ENCODE results near the gene ACAP2. TPM values are rescaled to one million over a fixed set of nuclear protein-coding genes. Genes with fewer than 3 reads are reported as not detected.
"Not testable (repeated sequence)": the region's sequence is repeated elsewhere in the genome, so short reads cannot be mapped to it uniquely, and the experiment has no call there.

The ACAP2 gene
- total and polyA plus RNA-seq, 5 donors = 5.3 to 23.4 (median 21.0) TPM

- Histone ChIP-seq H3K27ac (ENCODE audit: low read length) (no peak overlapping the region), H3K9me3 (ENCODE audit: control insufficient read depth, low read length) (no peaks in the 10 kb centered on the region), H3K4me1 (ENCODE audit: control insufficient read depth, insufficient read depth, low read length) (no peaks in the 10 kb centered on the region), H3K27me3 (ENCODE audit: control insufficient read depth, insufficient read depth) (no peaks in the 10 kb centered on the region), H3K4me3 (ENCODE audit: low read length) (no peak overlapping the region)
- intact Hi-C loops (cut with DNase I) = no loop called here
- DNase-seq (no peak), ATAC-seq (no peak)
- WGBS = 95% methylated on average over 3 of the region's 3 CpGs
These were observed 56.1 kb downstream of the ACAP2 start for GRCh38 chr3:195386739-195387138.

- Histone ChIP-seq H3K4me3 (ENCODE audit: low read length) (no peak overlapping the region), H3K27ac (ENCODE audit: low read length) (no peak overlapping the region), H3K9me3 (ENCODE audit: control insufficient read depth, low read length) (no peaks in the 10 kb centered on the region), H3K27me3 (ENCODE audit: control insufficient read depth, insufficient read depth) (no peaks in the 10 kb centered on the region), H3K4me1 (ENCODE audit: control insufficient read depth, insufficient read depth, low read length) (no peaks in the 10 kb centered on the region)
- intact Hi-C loops (cut with DNase I) = no loop called here
- no peak for DNase-seq
- no peak for ATAC-seq
- 51% methylated on average over 2 of the region's 2 CpGs for WGBS
These were observed 57.3 kb downstream of the ACAP2 start for GRCh38 chr3:195385526-195385925.

GRCh38 chr3:195384952-195385351, 57.9 kb downstream of the ACAP2 start:
- intact Hi-C loops (cut with DNase I) = no loop called here
- Histone ChIP-seq H3K9me3 (ENCODE audit: control insufficient read depth, low read length) (no peaks in the 10 kb centered on the region), H3K27ac (ENCODE audit: low read length) (no peak overlapping the region), H3K4me3 (ENCODE audit: low read length) (no peak overlapping the region), H3K27me3 (ENCODE audit: control insufficient read depth, insufficient read depth) (no peaks in the 10 kb centered on the region), H3K4me1 (ENCODE audit: control insufficient read depth, insufficient read depth, low read length) (no peaks in the 10 kb centered on the region)
- WGBS = 100% methylated on average over 1 of the region's 1 CpG
- no peak for ATAC-seq
- DNase-seq = no peak

- Histone ChIP-seq H3K4me3 (ENCODE audit: low read length) (no peak overlapping the region), H3K4me1 (ENCODE audit: control insufficient read depth, insufficient read depth, low read length) (no peaks in the 10 kb centered on the region), H3K9me3 (ENCODE audit: control insufficient read depth, low read length) (no peaks in the 10 kb centered on the region), H3K27ac (ENCODE audit: low read length) (no peak overlapping the region), H3K27me3 (ENCODE audit: control insufficient read depth, insufficient read depth) (no peaks in the 10 kb centered on the region)
- DNase-seq (no peak), ATAC-seq (no peak)
- 98% methylated on average over 7 of the region's 7 CpGs for WGBS
- intact Hi-C loops (cut with DNase I) = no loop called here
These were observed 70.6 kb downstream of the ACAP2 start for GRCh38 chr3:195372220-195372619.

GRCh38 chr3:195366200-195366925, 76.5 kb downstream of the ACAP2 start:
- no peak overlapping the region for H3K4me3 ChIP-seq (ENCODE audit: low read length)
- WGBS = 95% methylated on average over 5 of the region's 5 CpGs
- ATAC-seq = no peak

GRCh38 chr3:195365371-195365770, 77.4 kb downstream of the ACAP2 start:
- DNase-seq (no peak), ATAC-seq (no peak)
- 96% methylated on average over 2 of the region's 2 CpGs for WGBS
- intact Hi-C loops (cut with DNase I) = no loop called here
- no peaks in the 10 kb centered on the region for H3K27me3 ChIP-seq (ENCODE audit: control insufficient read depth, insufficient read depth)
- H3K4me1 ChIP-seq (ENCODE audit: control insufficient read depth, insufficient read depth, low read length) = peaks cover under 1% of the 10 kb centered on the region
- H3K9me3 ChIP-seq (ENCODE audit: control insufficient read depth, low read length) = no peaks in the 10 kb centered on the region
- H3K27ac ChIP-seq (ENCODE audit: low read length) = no peak overlapping the region
- no peak overlapping the region for H3K4me3 ChIP-seq (ENCODE audit: low read length)

More at GRCh38 chr3:195366200-195366925, 76.5 kb downstream of the ACAP2 start:
- H3K4me1 ChIP-seq (ENCODE audit: control insufficient read depth, insufficient read depth, low read length) = no peaks in the 10 kb centered on the region
- intact Hi-C loops (cut with DNase I) = no loop called here
- H3K27ac ChIP-seq (ENCODE audit: low read length) = no peak overlapping the region
- no peaks in the 10 kb centered on the region for H3K27me3 ChIP-seq (ENCODE audit: control insufficient read depth, insufficient read depth)
- DNase-seq = no peak
- no peaks in the 10 kb centered on the region for H3K9me3 ChIP-seq (ENCODE audit: control insufficient read depth, low read length)

GRCh38 chr3:195357797-195358196, 85.0 kb downstream of the ACAP2 start:
- H3K9me3 ChIP-seq (ENCODE audit: control insufficient read depth, low read length); H3K4me3 ChIP-seq (ENCODE audit: low read length); intact Hi-C loops (cut with DNase I); H3K27me3 ChIP-seq (ENCODE audit: control insufficient read depth, insufficient read depth); DNase-seq; H3K27ac ChIP-seq (ENCODE audit: low read length); ATAC-seq; H3K4me1 ChIP-seq (ENCODE audit: control insufficient read depth, insufficient read depth, low read length): not testable (repeated sequence)
- 80% methylated on average over 2 of the region's 2 CpGs for WGBS

- intact Hi-C loops (cut with DNase I) = no loop called here
- WGBS = 68% methylated on average over 16 of the region's 16 CpGs
These were observed 86.4 kb downstream of the ACAP2 start for GRCh38 chr3:195356151-195357086.

GRCh38 chr3:195354009-195354408, 88.8 kb downstream of the ACAP2 start:
- intact Hi-C loops (cut with DNase I); H3K27me3 ChIP-seq (ENCODE audit: control insufficient read depth, insufficient read depth); H3K9me3 ChIP-seq (ENCODE audit: control insufficient read depth, low read length); H3K4me3 ChIP-seq (ENCODE audit: low read length); H3K4me1 ChIP-seq (ENCODE audit: control insufficient read depth, insufficient read depth, low read length); DNase-seq; ATAC-seq; H3K27ac ChIP-seq (ENCODE audit: low read length): not testable (repeated sequence)
- WGBS = 47% methylated on average over 2 of the region's 2 CpGs

More at GRCh38 chr3:195356151-195357086, 86.4 kb downstream of the ACAP2 start:
- Histone ChIP-seq H3K4me1 (ENCODE audit: control insufficient read depth, insufficient read depth, low read length) (peaks cover 9% of the 10 kb centered on the region), H3K9me3 (ENCODE audit: control insufficient read depth, low read length) (no peaks in the 10 kb centered on the region), H3K27me3 (ENCODE audit: control insufficient read depth, insufficient read depth) (no peaks in the 10 kb centered on the region), H3K4me3 (ENCODE audit: low read length) (no peak overlapping the region), H3K27ac (ENCODE audit: low read length) (no peak overlapping the region)
- ATAC-seq (peak; percentile 69 to 75), DNase-seq (peak; percentile 54 to 84 (median 71))

- Histone ChIP-seq H3K27me3 (ENCODE audit: control insufficient read depth, insufficient read depth) (no peaks in the 10 kb centered on the region), H3K9me3 (ENCODE audit: control insufficient read depth, low read length) (no peaks in the 10 kb centered on the region), H3K27ac (ENCODE audit: low read length) (no peak overlapping the region), H3K4me3 (ENCODE audit: low read length) (no peak overlapping the region), H3K4me1 (ENCODE audit: control insufficient read depth, insufficient read depth, low read length) (peaks cover 7% of the 10 kb centered on the region)
- WGBS = 95% methylated on average over 4 of the region's 4 CpGs
- DNase-seq (no peak), ATAC-seq (no peak)
- intact Hi-C loops (cut with DNase I) = no loop called here
These were observed 89.8 kb downstream of the ACAP2 start for GRCh38 chr3:195352895-195353488.
